Loucy (cell line): ENCODE measurements around the gene ANTXR2.

ENCODE experiments used
- CTCF ChIP-seq: fragments of 200-600 bp; sonication (generic); conservative IDR thresholded peaks from 2 replicates; pipeline ENCODE4 v1.5.1; 2014; ENCODE audit warnings: mild to moderate bottlenecking, antibody characterized with exemption, low read length
- EZH2phosphoT487 ChIP-seq: fragments of 200-600 bp; IDR thresholded peaks from 2 replicates; pipeline ENCODE4 v1.6.1; 2018; ENCODE audit warnings: antibody characterized with exemption, mild to moderate bottlenecking, moderate library complexity, borderline replicate concordance

GRCh38 chr4:80088471-80088870 is 15.4 kb upstream of the ANTXR2 start:
- no peak for TF ChIP-seq CTCF
- no peak for TF ChIP-seq EZH2phosphoT487
